SU-DHL-6 (cell line): ENCODE results near the gene LAMA2.

Experiments used
- EZH2phosphoT487 ChIP-seq: fragments of 200-600 bp; sonication (generic), shearing (Covaris generic); conservative IDR thresholded peaks from 2 replicates; pipeline ENCODE4 v1.6.1; 2018; ENCODE audit warnings: mild to moderate bottlenecking, antibody characterized with exemption, low read length, moderate library complexity, mixed read lengths
- TF ChIP-seq, protein P1 (sequence below): fragments of 200-600 bp; sonication (generic); IDR thresholded peaks from one replicate; pipeline ENCODE4 v1.5.1; 2017; ENCODE audit warnings: antibody characterized with exemption, mild to moderate bottlenecking, low read length, moderate library complexity; ENCODE audit not compliant: insufficient read depth, poor library complexity, severe bottlenecking

DNA sequence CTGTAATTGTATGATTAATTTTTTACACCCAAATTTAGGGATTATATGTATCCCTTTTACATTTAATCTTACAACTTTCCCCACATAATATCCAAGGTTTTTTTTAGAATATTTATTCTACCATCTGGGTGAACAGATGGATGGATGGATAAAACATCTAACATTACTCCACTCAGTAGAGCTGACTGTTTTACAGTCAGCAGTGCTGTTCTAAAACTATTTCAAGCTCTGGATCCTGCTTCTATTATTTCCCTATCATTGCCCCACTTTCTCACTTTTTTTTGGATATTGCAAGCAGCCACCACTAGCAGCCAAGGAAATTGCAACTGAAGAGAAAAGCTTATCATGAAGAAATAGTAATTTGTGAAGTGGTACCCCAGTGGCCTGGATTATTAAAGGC, 653.3 kb downstream of the LAMA2 start:
- TF ChIP-seq, protein P1, sequence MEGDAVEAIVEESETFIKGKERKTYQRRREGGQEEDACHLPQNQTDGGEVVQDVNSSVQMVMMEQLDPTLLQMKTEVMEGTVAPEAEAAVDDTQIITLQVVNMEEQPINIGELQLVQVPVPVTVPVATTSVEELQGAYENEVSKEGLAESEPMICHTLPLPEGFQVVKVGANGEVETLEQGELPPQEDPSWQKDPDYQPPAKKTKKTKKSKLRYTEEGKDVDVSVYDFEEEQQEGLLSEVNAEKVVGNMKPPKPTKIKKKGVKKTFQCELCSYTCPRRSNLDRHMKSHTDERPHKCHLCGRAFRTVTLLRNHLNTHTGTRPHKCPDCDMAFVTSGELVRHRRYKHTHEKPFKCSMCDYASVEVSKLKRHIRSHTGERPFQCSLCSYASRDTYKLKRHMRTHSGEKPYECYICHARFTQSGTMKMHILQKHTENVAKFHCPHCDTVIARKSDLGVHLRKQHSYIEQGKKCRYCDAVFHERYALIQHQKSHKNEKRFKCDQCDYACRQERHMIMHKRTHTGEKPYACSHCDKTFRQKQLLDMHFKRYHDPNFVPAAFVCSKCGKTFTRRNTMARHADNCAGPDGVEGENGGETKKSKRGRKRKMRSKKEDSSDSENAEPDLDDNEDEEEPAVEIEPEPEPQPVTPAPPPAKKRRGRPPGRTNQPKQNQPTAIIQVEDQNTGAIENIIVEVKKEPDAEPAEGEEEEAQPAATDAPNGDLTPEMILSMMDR, result no peak
- no peak for TF ChIP-seq EZH2phosphoT487
